ENCODE measurements around the gene ATOSB. TPM values are rescaled to one million over a fixed set of nuclear protein-coding genes. Genes with fewer than 3 reads are reported as not detected.
"Not testable (repeated sequence)": the region's sequence is repeated elsewhere in the genome, so short reads cannot be mapped to it uniquely, and the experiment has no call there.

The ATOSB gene
- total RNA-seq, 6 experiments from 2014 or later, result 3.7 to 6.9 (median 5.8) TPM

- no peaks in the 10 kb centered on the region for H3K36me3 ChIP-seq
- ATAC-seq (no peak), DNase-seq (no peak)
- intact Hi-C loops (cut with DNase I), result no loop called here
- H3K4me1 ChIP-seq, result no peaks in the 10 kb centered on the region
- no peak overlapping the region for H3K4me3 ChIP-seq
- no peak overlapping the region for H3K27ac ChIP-seq
- H3K27me3 ChIP-seq, result no peaks in the 10 kb centered on the region
- 86% methylated on average over 8 of the region's 9 CpGs for WGBS (ENCODE audit: insufficient coverage, low coverage, low lambda C conversion rate, missing lambda C conversion rate)
- TF ChIP-seq CTCF (IDR thresholded peaks at IDR 0.05) (no peak), POLR2A (IDR thresholded peaks at IDR 0.05) (no peak)
- H3K9me3 ChIP-seq, result peaks cover 0 to 4% (median 0%) of the 10 kb centered on the region in 4 donors
These were observed 37.3 kb upstream of the ATOSB start for GRCh38 chr9:35152926-35153325.

- ATAC-seq; H3K4me3 ChIP-seq; H3K27ac ChIP-seq; DNase-seq; H3K9me3 ChIP-seq; intact Hi-C loops (cut with DNase I); H3K27me3 ChIP-seq; H3K4me1 ChIP-seq; H3K36me3 ChIP-seq: not testable (repeated sequence)
- WGBS (ENCODE audit: insufficient coverage, low coverage, low lambda C conversion rate, missing lambda C conversion rate), result 81% methylated on average over 5 of the region's 5 CpGs
These were observed 32.4 kb upstream of the ATOSB start for GRCh38 chr9:35147941-35148563.

DNA sequence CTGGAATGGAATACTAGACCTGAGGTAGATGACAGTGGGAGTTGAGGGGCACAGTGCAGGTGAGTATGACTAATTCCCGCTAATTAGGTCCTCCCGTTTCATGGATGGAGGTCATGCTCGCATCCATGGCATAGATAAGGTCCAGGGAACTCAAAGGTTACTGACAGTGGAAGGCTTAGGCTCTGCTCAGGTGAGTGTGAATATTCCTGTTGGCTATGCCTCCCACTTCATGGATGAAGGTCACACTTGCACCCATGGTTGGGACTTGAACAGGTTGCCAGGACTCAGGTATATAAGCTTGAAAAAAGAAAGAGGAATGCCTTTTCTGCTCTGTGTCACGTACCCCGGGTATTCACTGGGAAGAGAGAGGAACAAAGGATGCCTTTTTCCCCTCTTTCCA lies 26.4 kb upstream of the ATOSB start:
- WGBS (ENCODE audit: insufficient coverage, low coverage, low lambda C conversion rate, missing lambda C conversion rate), result 82% methylated on average over 3 of the region's 5 CpGs
- H3K27ac ChIP-seq, result no peak overlapping the region
- H3K4me3 ChIP-seq, result no peak overlapping the region
- no peak for DNase-seq
- TF ChIP-seq CTCF (IDR thresholded peaks at IDR 0.05) (no peak), POLR2A (IDR thresholded peaks at IDR 0.05) (no peak)
- H3K9me3 ChIP-seq, result peaks cover 0 to 13% (median 2%) of the 10 kb centered on the region in 4 donors
- H3K4me1 ChIP-seq, result no peaks in the 10 kb centered on the region
- intact Hi-C loops (cut with DNase I), result no loop called here
- ATAC-seq, result no peak
- H3K27me3 ChIP-seq, result no peaks in the 10 kb centered on the region
- no peaks in the 10 kb centered on the region for H3K36me3 ChIP-seq

GRCh38 chr9:35140093-35140492 lies 24.4 kb upstream of the ATOSB start:
- Histone ChIP-seq H3K27me3 (no peaks in the 10 kb centered on the region), H3K4me1 (no peaks in the 10 kb centered on the region), H3K27ac (no peak overlapping the region), H3K4me3 (no peak overlapping the region), H3K36me3 (no peaks in the 10 kb centered on the region), H3K9me3 (peaks cover 0 to 12% (median 2%) of the 10 kb centered on the region in 4 donors)
- no peak for ATAC-seq
- 83% methylated on average over 2 of the region's 2 CpGs for WGBS (ENCODE audit: insufficient coverage, low coverage, low lambda C conversion rate, missing lambda C conversion rate)
- intact Hi-C loops (cut with DNase I), result no loop called here
- no peak for DNase-seq
- no peak for TF ChIP-seq POLR2A (IDR thresholded peaks at IDR 0.05)
- TF ChIP-seq CTCF (IDR thresholded peaks at IDR 0.05), result no peak

- Histone ChIP-seq H3K4me1 (peaks cover 0 to 15% (median 0%) of the 10 kb centered on the region in 4 donors), H3K27ac (no peak overlapping the region), H3K27me3 (no peaks in the 10 kb centered on the region), H3K36me3 (no peaks in the 10 kb centered on the region), H3K4me3 (no peak overlapping the region), H3K9me3 (peaks cover 0 to 1% (median 0%) of the 10 kb centered on the region in 4 donors)
- ATAC-seq, result no peak
- WGBS (ENCODE audit: insufficient coverage, low coverage, low lambda C conversion rate, missing lambda C conversion rate), result 66% methylated on average over 7 of the region's 8 CpGs
- no peak for TF ChIP-seq CTCF (IDR thresholded peaks at IDR 0.05)
- no peak for TF ChIP-seq POLR2A (IDR thresholded peaks at IDR 0.05)
- DNase-seq, result no peak
- intact Hi-C loops (cut with DNase I), result no loop called here
These were observed 21.2 kb upstream of the ATOSB start for GRCh38 chr9:35136866-35137265.

Measured in right lobe of liver (tissue), 6 donors.